B cell (primary cell): Measurements from ENCODE around the gene GMPPB. TPM values are rescaled to one million over a fixed set of nuclear protein-coding genes. Genes with fewer than 3 reads are reported as not detected.

Experiments
- ATAC-seq: fragments of 200-7000 bp; cut with Tn5 transposase; one replicate; pipeline ENCODE4 v1.10.0; 2021; ENCODE audit warnings: low read depth, mild to moderate bottlenecking, moderate number of reproducible peaks, moderate library complexity
- CTCF ChIA-PET: fragments of 350-600 bp; sonication (Branson Sonifier 250); formaldehyde crosslinking; loops from one replicate; lab custom pipeline; 2021; ENCODE audit warnings: antibody characterized with exemption, inconsistent platforms; lab: Charles Lee
- POLR2A ChIA-PET: fragments of 350-600 bp; sonication (Branson Sonifier 250); formaldehyde crosslinking; loops from one replicate; lab custom pipeline; 2021; ENCODE audit warnings: antibody characterized with exemption; lab: Charles Lee
- DNase-seq: peaks from one replicate; pipeline ENCODE4 v3.0.0; 2013
- H2AFZ ChIP-seq: 2 replicates; pipeline ENCODE4 v1.6.1; 2012; ENCODE audit warnings: mild to moderate bottlenecking, low read depth, low read length; ENCODE audit not compliant: insufficient read depth, poor library complexity, severe bottlenecking
- H3K27ac ChIP-seq, 2 donors: 1 replicate in 1 of 2; 2 replicates in 1 of 2; pipeline ENCODE4 v1.5.1; 2012 to 2013; ENCODE audit warnings: low read length in 2 of 2, mild to moderate bottlenecking in 2 of 2, moderate library complexity in 1 of 2
- H3K27me3 ChIP-seq, 4 experiments: fragments of 200-600 bp in 1 of 4; sonication (generic) in 1 of 4; replicated peaks in 1 of 4; 1 replicate in 2 of 4; 2 replicates in 2 of 4; pipeline versions ENCODE4 v1.6.1 to v1.7.0; 2013 to 2016; ENCODE audit warnings: low read length in 3 of 4, mild to moderate bottlenecking in 2 of 4, mixed read lengths in 1 of 4, moderate library complexity in 1 of 4; ENCODE audit not compliant: insufficient read depth in 4 of 4, control insufficient read depth in 3 of 4; ENCODE audit errors: control extremely low read depth in 1 of 4
- H3K36me3 ChIP-seq, 2 experiments: replicated peaks in 1 of 2; 1 replicate in 1 of 2; 2 replicates in 1 of 2; pipeline versions ENCODE4 v1.6.1 to v1.7.1; 2013; ENCODE audit warnings: low read length in 1 of 2; ENCODE audit not compliant: insufficient read depth in 2 of 2, control insufficient read depth in 1 of 2; ENCODE audit errors: control extremely low read depth in 1 of 2, extremely low read depth in 1 of 2
- H3K4me1 ChIP-seq, 2 donors: fragments of 200-600 bp in 1 of 2; sonication (generic) in 1 of 2; 1 replicate in 1 of 2; 2 replicates in 1 of 2; pipeline versions ENCODE4 v1.5.1 to v1.6.1; 2013 to 2017; ENCODE audit warnings: low read length in 2 of 2; ENCODE audit not compliant: control insufficient read depth in 2 of 2, insufficient read depth in 2 of 2
- H3K4me2 ChIP-seq: replicated peaks from 2 replicates; pipeline ENCODE3; 2012; ENCODE audit warnings: mild to moderate bottlenecking, low read depth, low read length; ENCODE audit not compliant: poor library complexity, severe bottlenecking
- H3K4me3 ChIP-seq, 5 experiments: fragments of 200-600 bp in 1 of 5; sonication (generic) in 1 of 5; 1 replicate in 3 of 5; 2 replicates in 2 of 5; pipeline versions ENCODE4 v1.5.1 to v1.7.0; 2011 to 2016; ENCODE audit warnings: low read length in 4 of 5, mild to moderate bottlenecking in 4 of 5, low read depth in 2 of 5, control low read depth in 1 of 5, moderate library complexity in 1 of 5; ENCODE audit not compliant: insufficient read depth in 1 of 5; ENCODE audit errors: control extremely low read depth in 1 of 5, extremely low read depth in 1 of 5
- H3K79me2 ChIP-seq: fragments of 200-600 bp; sonication (generic); one replicate; pipeline ENCODE4 v1.6.0; 2016; ENCODE audit warnings: low read length; ENCODE audit not compliant: control insufficient read depth, insufficient read depth
- H3K9ac ChIP-seq: fragments of 200-600 bp; sonication (generic); 2 replicates; pipeline ENCODE4 v1.6.1; 2017; ENCODE audit warnings: mild to moderate bottlenecking, low read length, moderate library complexity
- H3K9me3 ChIP-seq, 3 donors: one replicate each; pipeline versions ENCODE4 v1.6.1 to v1.7.1; 2013; ENCODE audit warnings: low read length in 2 of 3; ENCODE audit not compliant: control insufficient read depth in 2 of 3, insufficient read depth in 1 of 3; ENCODE audit errors: control extremely low read depth in 1 of 3
- H4K20me1 ChIP-seq: 2 replicates; pipeline ENCODE4 v1.6.0; 2012; ENCODE audit warnings: mild to moderate bottlenecking, low read length; ENCODE audit not compliant: insufficient read depth, control insufficient read depth, poor library complexity, severe bottlenecking
- H3K27ac Mint-ChIP-seq: one replicate; pipeline ENCODE4 v1.8.0; 2021; ENCODE audit warnings: mixed read lengths
- H3K27me3 Mint-ChIP-seq: one replicate; pipeline ENCODE4 v1.8.0; 2021; ENCODE audit warnings: mixed read lengths
- H3K4me1 Mint-ChIP-seq: one replicate; pipeline ENCODE4 v1.8.0; 2021; ENCODE audit warnings: mixed read lengths
- H3K4me3 Mint-ChIP-seq: one replicate; pipeline ENCODE4 v1.8.0; 2021; ENCODE audit warnings: mixed read lengths
- H3K9me3 Mint-ChIP-seq: one replicate; pipeline ENCODE4 v1.8.0; 2022; ENCODE audit warnings: mixed read lengths; ENCODE audit not compliant: insufficient read depth
- EZH2 ChIP-seq: IDR thresholded peaks from 2 replicates; pipeline ENCODE4 v1.6.1; 2012; ENCODE audit warnings: borderline replicate concordance, low read depth, mild to moderate bottlenecking, moderate library complexity, low read length; ENCODE audit not compliant: insufficient read depth, poor library complexity, severe bottlenecking
- WGBS: methylation state at CpG from one replicate; pipeline ENCODE4 v1.1.5; 2013; ENCODE audit warnings: missing lambda C conversion rate; ENCODE audit not compliant: insufficient coverage; 5-methylcytosine and 5-hydroxymethylcytosine counted together
- intact Hi-C: fragments of 100-400 bp; cut with micrococcal nuclease; formaldehyde crosslinking; loops from one replicate; pipeline ENCODE4 v1.10.0; 2022
- polyA plus RNA-seq: library from polyadenylated mRNA; depleted of rRNA; stranded (reverse); fragments of >200 nt; gene quantifications from 2 replicates; pipeline ENCODE4 v1.2.3, GENCODE V29; 2012
- total RNA-seq, 2 donors: library from RNA; stranded (reverse); fragments of 120-200 nt in 1 of 2; gene quantifications; 1 replicate in 1 of 2; 2 replicates in 1 of 2; pipeline versions ENCODE4 v1.2.3 to v1.2.4, GENCODE V29; 2013 to 2022
- TF ChIP-seq, protein P1 (sequence below): fragments of 200-600 bp; IDR thresholded peaks from one replicate; pipeline ENCODE4 v1.8.0; 2022; ENCODE audit warnings: antibody characterized with exemption, mild to moderate bottlenecking

The GMPPB gene
- total and polyA plus RNA-seq, 2 donors (not counting 1 experiment from before 2014, with no cell fraction given), result 31.4 to 32.5 TPM

DNA sequence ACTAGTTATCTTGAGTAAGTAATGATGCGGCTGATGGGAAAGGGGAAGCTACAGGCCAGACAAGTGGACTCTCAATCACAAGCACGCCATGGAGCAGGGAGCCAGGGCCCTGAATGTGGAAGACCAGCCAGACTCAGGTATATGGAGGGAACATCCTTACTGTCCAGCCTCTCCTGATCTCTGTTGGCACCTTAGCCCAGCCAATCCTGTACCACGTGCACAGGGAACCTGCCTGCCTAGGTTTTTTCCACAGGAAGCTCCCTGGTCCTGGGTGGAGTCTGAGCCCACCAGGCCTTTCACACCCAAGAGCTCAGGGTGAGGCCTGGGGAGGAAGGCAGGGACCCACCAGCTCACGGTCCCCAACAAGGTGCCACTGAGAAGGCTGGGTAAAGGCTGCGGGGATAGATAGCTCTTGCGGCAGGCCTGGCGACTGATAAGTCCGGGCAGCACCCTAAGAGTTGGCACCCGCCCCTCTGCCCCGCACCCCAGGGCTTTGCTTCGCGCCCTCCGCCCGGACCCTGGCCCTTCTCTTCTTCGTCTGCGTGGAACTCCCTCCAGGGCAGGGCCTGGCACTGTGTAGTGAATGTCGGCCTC lies 50.5 kb downstream of the GMPPB start:
- Histone ChIP-seq H3K9ac (peak overlapping the region; percentile 77), H3K4me2 (peak overlapping the region; percentile 92), H3K27me3 (no peaks in the 10 kb centered on the region), H4K20me1 (peaks cover 15% of the 10 kb centered on the region), H3K27ac (peak overlapping the region; percentile 86 to 94), H3K9me3 (peaks cover 0 to 5% (median 0%) of the 10 kb centered on the region in 3 donors), H3K79me2 (peaks cover 20% of the 10 kb centered on the region), H3K4me3 (peak overlapping the region; percentile 36 to 84 (median 73)), H3K36me3 (peaks cover 0 to 24% of the 10 kb centered on the region in 2 experiments), H3K4me1 (peaks cover 13 to 18% of the 10 kb centered on the region in 2 donors), H2AFZ (peak overlapping the region; percentile 92)
- Mint-ChIP-seq H3K4me3 (peak overlapping the region; percentile 99), H3K4me1 (peaks cover 30% of the 10 kb centered on the region), H3K27ac (peak overlapping the region; percentile 98), H3K9me3 (no peaks in the 10 kb centered on the region), H3K27me3 (peaks cover 2% of the 10 kb centered on the region)
- DNase-seq (no peak), ATAC-seq (no peak)
- intact Hi-C loops, result loop anchor here (2.0 to 5.0 kb wide), 4 partner anchors 256 to 564 kb away; partner anchors contain the start of genes GNAI2, MON1A, RHOA and TCTA
- TF ChIP-seq, protein P1, sequence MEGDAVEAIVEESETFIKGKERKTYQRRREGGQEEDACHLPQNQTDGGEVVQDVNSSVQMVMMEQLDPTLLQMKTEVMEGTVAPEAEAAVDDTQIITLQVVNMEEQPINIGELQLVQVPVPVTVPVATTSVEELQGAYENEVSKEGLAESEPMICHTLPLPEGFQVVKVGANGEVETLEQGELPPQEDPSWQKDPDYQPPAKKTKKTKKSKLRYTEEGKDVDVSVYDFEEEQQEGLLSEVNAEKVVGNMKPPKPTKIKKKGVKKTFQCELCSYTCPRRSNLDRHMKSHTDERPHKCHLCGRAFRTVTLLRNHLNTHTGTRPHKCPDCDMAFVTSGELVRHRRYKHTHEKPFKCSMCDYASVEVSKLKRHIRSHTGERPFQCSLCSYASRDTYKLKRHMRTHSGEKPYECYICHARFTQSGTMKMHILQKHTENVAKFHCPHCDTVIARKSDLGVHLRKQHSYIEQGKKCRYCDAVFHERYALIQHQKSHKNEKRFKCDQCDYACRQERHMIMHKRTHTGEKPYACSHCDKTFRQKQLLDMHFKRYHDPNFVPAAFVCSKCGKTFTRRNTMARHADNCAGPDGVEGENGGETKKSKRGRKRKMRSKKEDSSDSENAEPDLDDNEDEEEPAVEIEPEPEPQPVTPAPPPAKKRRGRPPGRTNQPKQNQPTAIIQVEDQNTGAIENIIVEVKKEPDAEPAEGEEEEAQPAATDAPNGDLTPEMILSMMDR, result no peak
- no peak for TF ChIP-seq EZH2
- POLR2A ChIA-PET, result interaction anchor here (0.6 to 0.7 kb wide), 2 partner anchors 17 to 133 kb away, joined by 3 to 6 read pairs; no protein-coding TSS in a partner anchor
- CTCF ChIA-PET, result interaction anchor here (0.6 to 5.0 kb wide), 3 partner anchors 46 to 134 kb away, joined by 3 to 161 read pairs (median 3); partner anchors contain the start of gene AMIGO3
- 27% methylated on average over 16 of the region's 17 CpGs for WGBS
